GM13977 (cell line): ENCODE measurements around the gene RSRC1.

Experiments
- DNase-seq: peaks from one replicate; pipeline ENCODE4 v3.0.0; 2012; ENCODE audit warnings: low spot score
- in situ Hi-C: fragments of 300-500 bp; cut with MboI; formaldehyde crosslinking; loops from one replicate; pipeline ENCODE4 v1.12.0; 2022; ENCODE audit warnings: low sequenced_read_pairs, low pct_unique_long_range_greater_than_20kb, mixed read lengths, inconsistent platforms; ENCODE audit not compliant: unreplicated experiment
- TF ChIP-seq, protein P1 (sequence below): IDR thresholded peaks from 2 replicates; pipeline ENCODE4 v1.5.1; 2012; ENCODE audit warnings: mild to moderate bottlenecking, control low read depth; ENCODE audit not compliant: insufficient read depth; ENCODE audit errors: extremely low read depth, missing control alignments

Gene RSRC1

DNA sequence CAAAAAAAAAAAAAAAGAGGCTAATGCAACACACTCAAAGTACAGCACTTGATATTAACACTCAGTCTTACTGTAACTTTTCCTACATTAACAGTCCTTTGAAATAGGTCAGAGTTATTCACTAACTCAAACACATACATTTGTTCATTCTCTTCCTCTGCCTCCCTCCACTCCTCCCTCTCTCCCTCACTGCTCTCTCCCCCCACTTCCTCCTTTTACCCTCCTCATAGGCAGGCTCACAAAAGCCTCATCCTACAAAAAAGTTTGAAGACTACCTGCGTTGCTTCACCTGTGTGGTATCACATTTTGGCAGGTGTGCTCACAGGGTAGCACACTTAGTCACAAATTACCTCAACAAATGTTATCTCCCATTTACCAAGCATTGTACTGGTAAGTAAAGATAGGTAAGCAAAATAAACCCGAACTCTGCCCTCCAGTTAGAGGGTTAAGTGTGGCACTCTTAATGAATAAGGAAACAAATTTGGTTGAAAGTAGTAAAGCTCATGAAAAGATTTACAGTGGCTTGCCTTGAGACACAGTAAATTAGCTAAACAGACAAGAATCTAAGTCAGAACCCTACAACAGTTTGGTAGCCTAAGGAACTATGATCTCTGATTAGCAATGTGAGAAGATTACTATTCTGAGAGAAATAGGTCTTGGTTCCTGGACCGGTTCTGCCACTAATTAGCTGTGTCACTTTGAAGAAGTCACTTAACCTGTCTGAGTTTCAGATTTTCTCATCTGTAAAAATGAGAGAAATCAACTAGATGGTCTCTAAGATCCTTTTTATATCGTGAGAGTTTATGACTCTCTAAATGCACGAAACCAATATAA is 310.1 kb downstream of the RSRC1 start:
- no peak for DNase-seq
- in situ Hi-C loops = loop anchor here (25.0 kb wide), 1 partner anchor 308 kb away; the partner anchor contains the start of genes RSRC1 and SHOX2
- TF ChIP-seq, protein P1, sequence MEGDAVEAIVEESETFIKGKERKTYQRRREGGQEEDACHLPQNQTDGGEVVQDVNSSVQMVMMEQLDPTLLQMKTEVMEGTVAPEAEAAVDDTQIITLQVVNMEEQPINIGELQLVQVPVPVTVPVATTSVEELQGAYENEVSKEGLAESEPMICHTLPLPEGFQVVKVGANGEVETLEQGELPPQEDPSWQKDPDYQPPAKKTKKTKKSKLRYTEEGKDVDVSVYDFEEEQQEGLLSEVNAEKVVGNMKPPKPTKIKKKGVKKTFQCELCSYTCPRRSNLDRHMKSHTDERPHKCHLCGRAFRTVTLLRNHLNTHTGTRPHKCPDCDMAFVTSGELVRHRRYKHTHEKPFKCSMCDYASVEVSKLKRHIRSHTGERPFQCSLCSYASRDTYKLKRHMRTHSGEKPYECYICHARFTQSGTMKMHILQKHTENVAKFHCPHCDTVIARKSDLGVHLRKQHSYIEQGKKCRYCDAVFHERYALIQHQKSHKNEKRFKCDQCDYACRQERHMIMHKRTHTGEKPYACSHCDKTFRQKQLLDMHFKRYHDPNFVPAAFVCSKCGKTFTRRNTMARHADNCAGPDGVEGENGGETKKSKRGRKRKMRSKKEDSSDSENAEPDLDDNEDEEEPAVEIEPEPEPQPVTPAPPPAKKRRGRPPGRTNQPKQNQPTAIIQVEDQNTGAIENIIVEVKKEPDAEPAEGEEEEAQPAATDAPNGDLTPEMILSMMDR = no peak

DNA sequence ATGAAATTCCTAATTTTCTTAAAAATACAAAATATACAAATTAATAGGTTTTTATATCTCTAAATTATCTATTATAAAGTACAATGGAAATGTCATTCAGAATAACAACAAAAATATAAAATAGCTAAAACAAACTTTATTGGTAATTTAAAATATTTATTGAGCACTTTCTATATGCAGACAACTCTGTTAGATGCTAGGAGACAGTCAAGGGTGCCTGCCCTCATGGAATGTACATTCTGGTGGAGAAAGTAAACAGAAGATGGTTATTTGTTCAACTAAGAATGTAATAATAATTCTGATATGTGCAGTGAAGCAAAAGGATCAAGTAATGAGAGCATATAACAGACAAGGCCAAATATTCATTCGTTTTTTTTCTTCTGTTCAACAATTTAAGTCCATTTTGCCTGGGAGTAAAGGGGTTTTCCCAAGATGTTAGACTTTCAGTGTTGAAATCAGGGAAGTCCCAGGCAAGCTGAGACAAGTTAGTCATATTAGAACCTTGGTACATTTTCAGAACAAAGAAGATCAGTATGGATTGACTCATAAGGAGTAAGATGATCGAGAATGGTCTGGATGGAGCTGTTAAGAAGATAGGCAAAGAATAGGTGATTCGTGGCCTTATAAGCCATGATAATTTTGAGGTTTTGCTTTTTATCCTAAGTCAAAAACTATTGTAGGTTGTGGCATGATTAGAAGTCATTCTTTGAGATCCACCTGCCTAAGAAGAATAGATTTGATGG is 310.9 kb downstream of the RSRC1 start:
- TF ChIP-seq, protein P1 = no peak
- DNase-seq = peak; percentile 13
- in situ Hi-C loops = loop anchor here (25.0 kb wide), 1 partner anchor 309 kb away; the partner anchor contains the start of genes RSRC1 and SHOX2

DNA sequence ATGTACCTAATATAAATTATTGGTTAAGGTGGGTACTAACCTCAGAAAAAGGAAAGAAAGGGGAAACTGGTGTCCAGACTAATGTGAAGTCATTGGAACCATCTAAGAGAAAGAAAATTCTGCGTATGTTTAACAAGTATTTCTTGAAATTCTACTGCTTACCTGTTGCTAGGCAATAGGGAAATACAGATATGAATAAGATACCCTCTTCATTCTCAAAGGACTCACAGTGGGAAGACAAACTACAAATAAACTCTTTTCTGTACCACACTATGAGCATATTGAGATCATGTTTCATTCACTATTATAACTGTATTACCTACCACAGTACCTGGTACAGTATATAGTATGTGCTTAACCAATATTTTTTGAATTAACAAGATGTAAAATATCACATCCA is 320.6 kb downstream of the RSRC1 start:
- in situ Hi-C loops = no loop called here
- DNase-seq = no peak

DNA sequence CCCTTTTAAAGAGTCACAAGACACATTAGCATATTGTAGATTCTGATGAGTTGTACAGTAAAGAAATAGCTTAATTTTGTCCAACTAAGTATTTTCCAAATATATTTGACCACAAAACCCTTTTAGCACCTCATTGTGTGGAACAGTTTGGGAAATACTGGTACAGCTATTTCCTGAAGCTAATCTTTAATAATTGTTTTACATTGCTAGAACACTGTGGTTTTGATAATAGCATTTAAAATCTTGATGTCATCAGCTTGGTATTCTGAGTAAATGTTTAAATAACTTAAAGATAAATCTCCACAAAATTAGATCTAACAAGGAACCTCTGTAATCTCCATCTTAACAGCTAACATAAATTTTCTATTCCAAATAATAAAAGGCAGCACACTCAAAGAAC is 321.1 kb downstream of the RSRC1 start:
- TF ChIP-seq, protein P1 = no peak
- in situ Hi-C loops = no loop called here
- DNase-seq = no peak

More for the DNA sequence above, 320.6 kb downstream of the RSRC1 start:
- TF ChIP-seq, protein P1 = no peak

DNA sequence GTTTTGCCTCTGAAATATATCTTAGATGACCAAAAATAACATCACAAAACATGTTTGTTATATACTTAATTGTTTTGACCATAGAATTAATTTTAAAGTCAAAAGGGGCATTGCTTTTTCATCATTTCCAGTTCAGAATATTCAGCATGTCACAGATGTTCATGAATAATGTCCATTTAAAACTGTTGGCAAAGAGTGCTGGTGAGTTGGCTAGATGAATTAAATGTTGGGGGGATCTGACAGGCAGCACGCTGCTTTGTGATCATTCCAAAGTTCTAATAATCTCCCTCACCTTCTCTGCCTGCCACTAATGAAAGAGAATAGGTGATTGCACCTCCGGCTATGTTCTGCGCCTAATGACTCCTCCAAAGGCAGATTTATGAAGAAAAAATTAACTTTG is 321.9 kb downstream of the RSRC1 start:
- in situ Hi-C loops = no loop called here
- TF ChIP-seq, protein P1 = no peak
- no peak for DNase-seq

GRCh38 chr3:158434412-158435038 is 324.6 kb downstream of the RSRC1 start:
- DNase-seq = no peak
- in situ Hi-C loops = no loop called here
- TF ChIP-seq, protein P1 = peak; percentile 80
